ENCODE measurements around the gene BCAT1.
"Not testable (repeated sequence)": the region's sequence is repeated elsewhere in the genome, so short reads cannot be mapped to it uniquely, and the experiment has no call there.

Gene BCAT1

GRCh38 chr12:24815114-24815423 is 133.8 kb downstream of the BCAT1 start:
- DNase-seq (ENCODE audit: low spot score), result no peak

DNA sequence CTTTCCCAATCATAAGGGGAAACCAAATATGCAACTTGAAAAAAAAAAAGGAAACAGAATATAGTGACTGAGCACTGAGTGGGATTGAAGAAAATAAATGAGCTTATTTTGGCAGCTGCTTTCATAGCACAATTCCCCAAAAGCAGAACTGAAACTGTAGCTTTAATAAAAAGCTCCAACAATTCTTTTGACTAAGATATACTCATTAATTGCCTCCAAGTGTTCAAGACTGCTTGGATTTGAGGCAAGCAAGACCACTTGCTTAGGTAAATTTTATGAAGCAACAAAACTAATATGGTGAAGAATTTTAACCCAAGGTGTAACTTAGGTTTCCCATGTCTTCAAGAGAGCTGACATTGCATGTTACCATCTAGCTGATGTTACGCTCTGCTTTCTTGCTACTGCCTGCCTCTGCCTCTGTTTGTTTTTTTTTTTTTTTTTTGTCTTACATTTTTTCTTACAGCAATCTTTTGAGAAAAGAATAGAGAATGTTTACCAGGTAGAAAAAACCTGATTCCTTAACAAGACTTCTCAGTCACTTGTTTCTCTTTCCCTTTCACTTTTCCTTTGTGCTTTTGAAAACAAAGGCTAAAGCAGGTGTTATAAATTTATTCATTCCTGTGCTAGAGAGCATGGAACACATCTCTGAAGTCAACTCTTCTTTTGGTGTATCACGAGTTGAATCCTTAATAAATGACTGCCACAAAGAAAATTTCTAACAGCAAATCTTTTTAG is 134.4 kb downstream of the BCAT1 start:
- no peak for DNase-seq (ENCODE audit: low spot score)

DNA sequence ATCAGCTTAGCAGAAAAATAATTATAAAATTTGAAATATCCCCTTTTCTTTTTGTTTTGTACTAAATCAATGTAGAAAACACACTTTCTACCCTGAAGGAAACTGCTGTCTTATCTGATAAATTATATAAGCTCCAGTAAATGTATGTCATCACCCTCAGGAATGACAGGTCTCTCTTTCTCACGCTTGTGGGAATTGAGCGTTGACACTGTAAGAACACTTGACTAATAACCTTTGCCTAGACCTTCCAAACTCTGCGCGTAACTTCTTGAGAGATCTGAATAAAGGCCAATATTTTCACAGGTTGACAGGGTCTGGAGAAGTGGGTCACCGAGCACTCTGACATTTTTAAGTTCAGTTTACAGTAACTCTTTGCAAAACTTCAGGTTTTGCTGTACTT is 138.5 kb downstream of the BCAT1 start:
- no peak for DNase-seq (ENCODE audit: low spot score)

- not testable (repeated sequence) for DNase-seq (ENCODE audit: low spot score)
Observed at GRCh38 chr12:24809306-24809705, 139.6 kb downstream of the BCAT1 start.

DNA sequence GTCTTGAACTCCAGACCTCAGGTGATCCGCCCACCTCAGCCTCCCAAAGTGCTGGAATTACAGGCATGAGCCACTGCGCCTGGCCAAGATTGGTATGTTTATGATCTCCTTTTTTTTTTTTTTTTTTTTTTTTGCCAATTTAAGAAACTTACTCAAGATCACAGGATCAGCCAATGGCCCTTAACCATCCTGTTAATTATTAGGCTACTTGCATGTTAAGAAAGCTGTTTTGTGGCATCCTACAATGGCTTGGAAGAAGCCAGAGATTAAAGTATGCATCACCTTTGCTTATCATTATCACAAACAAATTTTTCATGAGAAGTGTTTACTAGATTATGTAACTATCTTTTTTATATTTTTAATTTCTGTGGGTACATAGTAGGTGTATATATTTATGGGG is 140.2 kb downstream of the BCAT1 start:
- no peak for DNase-seq (ENCODE audit: low spot score)

DNA sequence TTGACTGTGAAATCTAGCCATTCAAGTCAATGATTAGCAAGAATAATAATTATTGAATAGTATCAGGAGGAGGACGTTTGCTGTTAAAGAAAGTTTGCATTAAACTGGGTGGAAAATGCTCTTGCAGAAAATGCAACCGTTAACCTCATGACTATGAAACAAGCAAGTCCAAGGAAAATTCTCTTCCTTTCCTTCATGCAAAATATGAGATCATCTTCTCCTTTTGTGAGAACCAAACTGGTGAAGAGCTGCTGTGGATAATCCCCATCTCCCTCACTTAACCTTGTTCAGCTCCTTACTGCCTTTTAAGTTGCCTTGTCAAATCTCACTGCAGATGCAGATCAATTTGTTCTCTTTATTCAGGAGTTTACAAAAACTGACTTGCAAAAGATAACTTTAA is 142.5 kb downstream of the BCAT1 start:
- DNase-seq (ENCODE audit: low spot score), result no peak

- DNase-seq (ENCODE audit: low spot score), result no peak
Observed at GRCh38 chr12:24803430-24804245, 145.3 kb downstream of the BCAT1 start.

GRCh38 chr12:24798335-24798734 is 150.6 kb downstream of the BCAT1 start:
- no peak for DNase-seq (ENCODE audit: low spot score)

DNA sequence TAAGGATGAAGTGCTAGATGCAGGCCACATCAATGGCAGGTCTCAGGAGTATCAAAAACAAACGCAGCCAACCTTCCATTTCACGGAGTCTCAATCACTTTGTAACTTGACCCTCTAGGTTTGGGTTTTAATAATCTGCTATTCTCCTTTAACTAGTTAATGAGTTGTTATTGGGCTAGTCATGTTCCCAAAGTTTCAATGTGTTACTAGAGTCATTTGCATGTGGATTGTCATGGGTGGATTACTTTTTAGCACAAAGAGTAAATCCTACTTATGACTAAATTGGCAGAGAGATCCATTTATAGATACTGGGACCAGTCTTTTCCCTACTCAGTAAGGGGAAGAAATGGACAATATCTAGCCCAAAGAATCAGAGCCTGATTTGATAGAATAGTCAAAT is 151.0 kb downstream of the BCAT1 start:
- DNase-seq (ENCODE audit: low spot score), result no peak

GRCh38 chr12:24796876-24797275 is 152.0 kb downstream of the BCAT1 start:
- no peak for DNase-seq (ENCODE audit: low spot score)

DNA sequence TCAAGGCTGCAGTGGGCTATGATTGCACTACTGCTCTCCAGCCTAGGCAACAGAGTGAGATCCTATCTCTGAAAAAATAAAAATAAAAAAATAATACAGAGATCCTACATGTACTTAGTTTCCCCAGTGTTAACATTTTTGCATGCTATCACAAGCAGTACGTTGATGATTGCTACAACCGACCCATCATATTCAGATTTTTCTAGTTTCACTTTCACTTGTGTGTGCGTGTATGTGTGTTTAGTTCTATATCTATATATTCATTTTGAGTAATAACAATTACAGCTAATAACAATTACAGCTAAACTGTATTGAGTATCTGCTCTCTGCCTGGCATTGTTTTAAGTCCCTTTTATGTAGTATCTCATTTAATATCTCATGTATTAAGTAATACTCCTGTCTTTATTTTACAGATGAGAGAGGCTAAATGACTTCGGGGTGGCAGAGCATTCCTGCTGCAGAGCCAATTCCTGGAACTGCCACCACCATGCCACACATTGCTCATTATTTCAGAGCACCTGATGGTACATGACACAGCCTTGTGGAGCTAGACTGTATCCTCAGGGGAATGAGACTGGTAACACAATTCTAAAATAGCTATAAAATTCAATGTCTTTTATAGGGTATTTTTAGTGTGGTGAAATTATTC is 153.1 kb downstream of the BCAT1 start:
- DNase-seq (ENCODE audit: low spot score), result no peak

DNA sequence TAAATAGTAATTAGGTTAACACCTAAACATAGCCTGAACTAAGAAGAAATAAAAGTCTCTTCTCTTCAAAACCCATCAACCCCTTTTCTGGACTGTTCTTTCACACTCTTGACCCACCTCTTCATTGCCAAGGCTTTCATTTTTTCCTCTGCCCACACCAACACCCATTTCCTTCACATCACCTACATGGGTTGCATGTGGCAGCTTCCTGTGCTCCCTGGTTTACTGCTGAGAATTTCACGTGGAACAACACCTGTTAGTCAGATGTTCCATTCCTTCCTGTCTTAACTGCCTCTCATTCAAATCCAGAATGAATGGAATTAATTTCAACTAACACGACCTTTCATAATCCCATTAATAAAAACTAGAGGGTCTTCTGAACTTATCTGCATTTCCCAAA is 157.3 kb downstream of the BCAT1 start:
- no peak for DNase-seq (ENCODE audit: low spot score)

DNA sequence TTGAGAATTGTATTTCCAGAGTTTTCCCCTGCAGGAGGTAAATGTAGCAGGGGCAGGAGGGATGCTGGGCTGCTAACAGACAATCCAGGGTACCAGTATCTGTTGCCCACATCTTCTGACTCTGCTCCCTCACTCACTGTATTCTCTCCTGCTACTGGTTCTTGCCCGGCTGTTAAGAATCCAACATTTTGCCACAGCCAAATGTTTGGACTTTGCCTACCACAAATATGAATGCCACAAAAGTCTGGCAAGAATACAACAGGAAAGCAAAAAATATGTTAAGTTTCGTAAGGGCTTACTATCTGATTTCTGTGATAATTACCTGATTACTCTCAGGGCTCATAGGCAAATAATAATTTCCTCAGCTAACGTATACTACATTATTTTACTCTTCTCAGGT is 160.0 kb downstream of the BCAT1 start:
- DNase-seq (ENCODE audit: low spot score), result no peak

- DNase-seq (ENCODE audit: low spot score), result peak; percentile 47
Observed at GRCh38 chr12:24780697-24781368, 168.1 kb downstream of the BCAT1 start.

GRCh38 chr12:24778486-24779304 is 170.2 kb downstream of the BCAT1 start:
- peak; percentile 60 for DNase-seq (ENCODE audit: low spot score)

DNA sequence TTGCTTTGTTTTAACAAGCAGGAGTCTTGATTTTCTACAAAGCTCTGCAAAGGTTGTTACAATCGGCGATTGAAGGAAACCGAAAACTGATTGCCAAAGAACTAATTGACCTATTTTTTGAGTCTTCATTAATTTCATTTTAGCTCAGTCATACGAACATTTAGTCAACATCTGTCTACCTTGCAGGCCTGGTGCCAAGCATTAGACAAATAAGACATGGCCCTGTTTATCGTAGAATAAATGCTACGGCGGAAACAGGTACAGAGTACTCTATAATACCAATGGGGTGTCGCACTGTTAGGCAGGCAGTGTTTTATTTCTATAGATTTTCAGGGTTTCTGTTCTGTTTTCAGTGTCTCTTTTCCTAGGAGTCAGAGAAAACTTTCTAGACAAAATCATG is 171.5 kb downstream of the BCAT1 start:
- no peak for DNase-seq (ENCODE audit: low spot score)

GRCh38 chr12:24776861-24777260 is 172.0 kb downstream of the BCAT1 start:
- DNase-seq (ENCODE audit: low spot score), result no peak

- no peak for DNase-seq (ENCODE audit: low spot score)
Observed at GRCh38 chr12:24775073-24775472, 173.8 kb downstream of the BCAT1 start.

DNA sequence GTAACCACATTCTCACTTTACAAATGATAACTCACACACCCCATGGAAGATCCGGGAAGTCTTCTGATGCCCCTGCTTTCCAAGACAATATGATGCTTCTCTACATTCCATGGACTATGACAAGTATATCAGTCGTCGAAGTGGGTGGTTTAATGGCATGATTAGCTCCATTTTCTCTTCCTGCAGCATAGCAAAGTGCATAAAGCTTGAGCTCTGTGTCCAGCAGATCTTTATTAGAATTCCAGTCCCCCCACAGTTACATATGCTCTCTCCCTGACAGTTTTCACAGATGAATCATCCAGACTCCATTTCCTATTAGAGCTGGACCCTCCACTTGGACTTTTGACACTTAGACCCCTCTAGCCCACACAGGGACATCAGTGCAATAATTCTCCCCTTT is 174.9 kb downstream of the BCAT1 start:
- no peak for DNase-seq (ENCODE audit: low spot score)

DNA sequence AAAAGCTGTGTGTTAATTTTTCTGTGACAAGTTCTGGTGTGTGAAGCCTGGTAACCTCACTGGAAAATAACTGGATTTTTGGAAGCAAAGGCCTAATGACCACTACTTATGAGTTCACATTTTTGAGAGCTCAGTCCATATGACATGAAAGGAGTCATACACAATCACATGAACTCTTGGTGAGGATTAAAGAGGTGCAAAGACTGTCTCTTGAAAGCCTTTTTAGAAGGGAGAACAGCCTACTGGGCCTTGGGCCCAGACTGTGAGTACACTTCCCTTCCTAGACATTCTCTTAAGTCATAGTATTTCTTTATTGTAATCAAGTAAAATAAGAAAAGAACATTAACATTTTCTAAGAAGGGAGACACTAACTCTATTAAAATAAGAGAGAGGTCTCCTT is 176.1 kb downstream of the BCAT1 start:
- no peak for DNase-seq (ENCODE audit: low spot score)

- DNase-seq (ENCODE audit: low spot score), result no peak
Observed at GRCh38 chr12:24770821-24771220, 178.1 kb downstream of the BCAT1 start.

DNA sequence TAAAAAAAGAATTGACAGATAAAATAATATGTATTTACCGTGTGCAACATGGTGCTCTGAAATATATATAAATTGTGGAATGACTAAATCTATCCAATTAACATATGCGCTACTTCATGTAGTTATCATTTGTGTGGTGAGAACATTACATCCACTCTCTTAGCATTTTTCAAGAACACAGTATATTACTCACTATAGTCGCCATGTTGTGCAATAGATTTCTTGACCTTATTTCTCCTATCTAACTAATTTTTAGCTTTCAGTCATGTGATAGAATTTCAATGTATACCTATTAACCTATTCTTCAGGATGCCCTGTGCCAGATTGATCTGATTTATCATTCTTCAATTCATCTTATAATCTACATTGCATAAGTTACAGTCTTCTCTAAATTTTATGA is 178.6 kb downstream of the BCAT1 start:
- DNase-seq (ENCODE audit: low spot score), result no peak
